K562 (cell line): ENCODE results near the gene TUBD1. TPM values are rescaled to one million over a fixed set of nuclear protein-coding genes. Genes with fewer than 3 reads are reported as not detected.

Experiments
- ATAC-seq: fragments of 200-7000 bp; cut with Tn5 transposase; 3 replicates; pipeline ENCODE4 v1.9.1; 2020; ENCODE audit warnings: moderate library complexity
- BruUV-seq: library from RNA; stranded (reverse); fragments of 400-500 nt; replicated peaks from 2 replicates; lab custom pipeline; 2021; lab: Mats Ljungman, UMichigan
- CTCF ChIA-PET: fragments of 300-600 bp; formaldehyde crosslinking; extraction: SDS; loops from one replicate; lab custom pipeline; 2021; ENCODE audit warnings: low intra/inter-chr PET ratio; lab: Yijun Ruan, JAX
- POLR2A ChIA-PET: fragments of 300-600, 350-650 bp; sonication (Branson Sonifier 250); formaldehyde crosslinking; extraction: SDS; loops from one replicate; lab custom pipeline; 2021; ENCODE audit warnings: antibody characterized with exemption, inconsistent platforms; lab: Yijun Ruan, JAX
- DNase-seq, 4 experiments: peaks; one replicate each; pipeline versions ENCODE4 v3.0.0 to v3.0.0-alpha.2; 2011 to 2018; ENCODE audit warnings: low spot score in 3 of 4, mixed read lengths in 3 of 4; ENCODE audit errors: extremely low read depth in 1 of 4
- FAIRE-seq: peaks from 2 replicates; lab custom pipeline; 2011; peaks lifted over from hg19 to GRCh38; lab: Jason Lieb, UNC
- H2AFZ ChIP-seq: 2 replicates; pipeline ENCODE4 v1.6.0; 2011; ENCODE audit warnings: low read depth, low read length, control low read depth, inconsistent platforms
- H3K27ac ChIP-seq: fragments of 200-600 bp; 3 replicates; pipeline ENCODE4 v1.8.0; 2011; ENCODE audit warnings: low read depth, mild to moderate bottlenecking, control low read depth, inconsistent platforms, low read length, moderate library complexity, mixed read lengths; ENCODE audit errors: extremely low read depth
- H3K27me3 ChIP-seq, 2 experiments: fragments of 300-600 bp in 1 of 2; 2 replicates in 1 of 2; 3 replicates in 1 of 2; pipeline versions ENCODE4 v1.6.0 to v1.8.0; 2011; ENCODE audit warnings: inconsistent platforms in 2 of 2, low read length in 2 of 2, mild to moderate bottlenecking in 1 of 2, mixed read lengths in 1 of 2, moderate library complexity in 1 of 2; ENCODE audit not compliant: control insufficient read depth in 2 of 2, insufficient read depth in 2 of 2
- H3K36me3 ChIP-seq: fragments of 300-600 bp; 3 replicates; pipeline ENCODE4 v1.8.0; 2011; ENCODE audit warnings: mild to moderate bottlenecking, low read length, inconsistent platforms; ENCODE audit not compliant: control insufficient read depth, insufficient read depth
- H3K4me1 ChIP-seq, 2 experiments: fragments of 200-600 bp in 1 of 2; replicated peaks in 1 of 2; 2 replicates in 1 of 2; 3 replicates in 1 of 2; pipeline versions ENCODE4 v1.5.1 to v1.8.0; 2011; ENCODE audit warnings: inconsistent platforms in 2 of 2, low read length in 2 of 2, mild to moderate bottlenecking in 1 of 2, mixed read lengths in 1 of 2, moderate library complexity in 1 of 2; ENCODE audit not compliant: control insufficient read depth in 2 of 2, insufficient read depth in 2 of 2
- H3K4me2 ChIP-seq: 2 replicates; pipeline ENCODE4 v1.6.1; 2011; ENCODE audit warnings: low read length, control low read depth, inconsistent platforms, mixed read lengths; ENCODE audit not compliant: insufficient read depth
- H3K4me3 ChIP-seq: fragments of 200-600 bp; sonication (generic), shearing (Covaris generic); 2 replicates; pipeline ENCODE4 v1.5.1; 2016; ENCODE audit warnings: control low read depth, inconsistent platforms
- H3K79me2 ChIP-seq: fragments of 200-600 bp; 3 replicates; pipeline ENCODE4 v1.8.0; 2011; ENCODE audit warnings: low read length, inconsistent platforms; ENCODE audit not compliant: control insufficient read depth, insufficient read depth
- H3K9ac ChIP-seq, 2 experiments: 2 replicates each; pipeline versions ENCODE4 v1.6.0 to v1.6.1; 2011; ENCODE audit warnings: low read depth in 2 of 2, low read length in 2 of 2, control low read depth in 1 of 2, inconsistent platforms in 1 of 2, mild to moderate bottlenecking in 1 of 2, mixed read lengths in 1 of 2; ENCODE audit not compliant: insufficient read depth in 1 of 2
- H3K9me1 ChIP-seq: one replicate; pipeline ENCODE4 v1.6.0; 2011; ENCODE audit warnings: inconsistent platforms, mild to moderate bottlenecking, low read length, moderate library complexity; ENCODE audit not compliant: control insufficient read depth, insufficient read depth
- H3K9me3 ChIP-seq: replicated peaks from 2 replicates; pipeline ENCODE4 v1.5.1; 2011; ENCODE audit warnings: low read depth, low read length, inconsistent platforms; ENCODE audit not compliant: control insufficient read depth, insufficient read depth
- H4K20me1 ChIP-seq: replicated peaks from 2 replicates; pipeline ENCODE4 v1.6.1; 2011; ENCODE audit warnings: low read length, inconsistent platforms, mixed read lengths; ENCODE audit not compliant: control insufficient read depth, insufficient read depth
- DMBX1 ChIP-seq: fragments of 250-450 bp; sonication (Bioruptor Pico); IDR thresholded peaks from 2 replicates; pipeline ENCODE4 v1.8.0; 2022; ENCODE audit warnings: inconsistent platforms, mild to moderate bottlenecking, moderate library complexity, borderline replicate concordance
- DNMT1 ChIP-seq: fragments of 450-650 bp; IDR thresholded peaks from 2 replicates; pipeline ENCODE4 v1.6.1; 2016; ENCODE audit warnings: antibody characterized with exemption, mild to moderate bottlenecking
- ETV6 ChIP-seq, 3 experiments: fragments of 150-350 bp in 1 of 3; sonication (generic) in 1 of 3; formaldehyde crosslinking in 1 of 3; IDR thresholded peaks; 2 replicates each; pipeline versions ENCODE4 v1.6.1 to v1.8.0; 2014 to 2022; ENCODE audit warnings: borderline replicate concordance in 2 of 3, low read depth in 2 of 3, antibody characterized with exemption in 1 of 3, low read length in 1 of 3, mild to moderate bottlenecking in 1 of 3, missing genetic modification reagents in 1 of 3
- FOXJ3 ChIP-seq: sonication (generic); formaldehyde crosslinking; IDR thresholded peaks from 2 replicates; pipeline ENCODE4 v1.4.0; 2020; ENCODE audit warnings: mild to moderate bottlenecking, missing genetic modification reagents
- FOXK2 ChIP-seq, 2 experiments: fragments of 450-650 bp; IDR thresholded peaks in 1 of 2; conservative IDR thresholded peaks in 1 of 2; 2 replicates each; pipeline ENCODE4 v1.6.1; 2016; ENCODE audit warnings: low read depth in 2 of 2, mild to moderate bottlenecking in 1 of 2
- KHSRP ChIP-seq: fragments of 450-650 bp; IDR thresholded peaks from 2 replicates; pipeline ENCODE4 v1.6.1; 2017
- LARP7 ChIP-seq: fragments of 450-650 bp; IDR thresholded peaks from 2 replicates; pipeline ENCODE4 v1.6.1; 2016
- NFXL1 ChIP-seq: fragments of 450-650 bp; formaldehyde crosslinking; IDR thresholded peaks from 2 replicates; pipeline ENCODE4 v1.4.0; 2021; ENCODE audit warnings: mild to moderate bottlenecking
- OTX1 ChIP-seq: fragments of 450-650 bp; formaldehyde crosslinking; IDR thresholded peaks from 2 replicates; pipeline ENCODE4 v1.4.0; 2022; ENCODE audit warnings: mild to moderate bottlenecking
- POLR2A ChIP-seq: fragments of 450-650 bp; conservative IDR thresholded peaks from 2 replicates; pipeline ENCODE4 v1.6.1; 2016
- RBFOX2 ChIP-seq: fragments of 200-400 bp; formaldehyde crosslinking; IDR thresholded peaks from 2 replicates; pipeline ENCODE4 v1.6.1; 2017; ENCODE audit warnings: low read depth, mild to moderate bottlenecking, low read length, moderate library complexity
- RBM15 ChIP-seq: fragments of 200-400 bp; formaldehyde crosslinking; IDR thresholded peaks from 2 replicates; pipeline ENCODE4 v1.6.1; 2018; ENCODE audit warnings: mild to moderate bottlenecking, low read length, moderate library complexity; ENCODE audit not compliant: insufficient read depth
- TAF15 ChIP-seq: fragments of 200-400 bp; formaldehyde crosslinking; IDR thresholded peaks from 2 replicates; pipeline ENCODE4 v1.6.1; 2017; ENCODE audit warnings: mild to moderate bottlenecking, low read depth, low read length, moderate library complexity
- TBL1XR1 ChIP-seq, 2 experiments: IDR thresholded peaks; 2 replicates each; pipeline ENCODE4 v1.6.1; 2012; ENCODE audit warnings: improper control_type of control experiment in 2 of 2, low read length in 2 of 2, mild to moderate bottlenecking in 1 of 2
- ZBTB17 ChIP-seq: fragments of 450-650 bp; formaldehyde crosslinking; IDR thresholded peaks from 2 replicates; pipeline ENCODE4 v1.4.0; 2020; ENCODE audit warnings: mild to moderate bottlenecking
- WGBS: fragments of 100-300 bp; shearing (Covaris generic); methylation state at CpG from one replicate; pipeline ENCODE4 v1.1.6; 2016; ENCODE audit warnings: low coverage, mixed read lengths; ENCODE audit not compliant: insufficient coverage; ENCODE audit errors: missing lambda C conversion rate; 5-methylcytosine and 5-hydroxymethylcytosine counted together
- in situ Hi-C: fragments of 300-500 bp; cut with MboI; formaldehyde crosslinking; loops from 4 replicates; pipeline ENCODE4 v1.15.0; 2018; ENCODE audit warnings: inconsistent platforms, mixed read lengths
- intact Hi-C: fragments of 100-400 bp; cut with micrococcal nuclease; formaldehyde crosslinking; loops from 2 replicates; pipeline ENCODE4 v1.14.2; 2022
- polyA plus RNA-seq, 8 experiments: library from polyadenylated mRNA; depleted of rRNA in 4 of 8; stranded (reverse) in 5 of 8; unstranded in 3 of 8; fragments of >200 nt; fragmentation: Nextera tagmentation in 2 of 8; fragmentation: Illumina TruSeq in 1 of 8; extraction: Ambion mirVana in 2 of 8; extraction: Trizol in 1 of 8; gene quantifications; 2 replicates each; pipeline versions ENCODE4 v1.2.1 to v1.2.3, GENCODE V29; 2011 to 2014; ENCODE audit warnings: inconsistent platforms in 1 of 8, missing spikeins in 1 of 8
- total RNA-seq, 7 experiments: library from RNA; depleted of rRNA in 6 of 7; stranded (reverse); fragments of >200 nt in 6 of 7; fragmentation: Illumina TruSeq in 2 of 7; extraction: Trizol in 2 of 7; gene quantifications; 2 replicates each; pipeline versions ENCODE4 v1.2.1 to v1.2.3, GENCODE V29; 2011 to 2021; ENCODE audit warnings: low replicate concordance in 1 of 7
- TF ChIP-seq, protein P1 (sequence below), 2 experiments: fragments of 450-650 bp; conservative IDR thresholded peaks; 2 replicates each; pipeline ENCODE4 v1.6.1; 2017; ENCODE audit warnings: mild to moderate bottlenecking in 2 of 2, moderate library complexity in 2 of 2

TUBD1 gene
- total and polyA plus RNA-seq, 9 of the 15 experiments (the other 6 are each of a cell fraction or from before 2014, with no cell fraction given) = 10.8 to 35.3 (median 17.9) TPM

DNA sequence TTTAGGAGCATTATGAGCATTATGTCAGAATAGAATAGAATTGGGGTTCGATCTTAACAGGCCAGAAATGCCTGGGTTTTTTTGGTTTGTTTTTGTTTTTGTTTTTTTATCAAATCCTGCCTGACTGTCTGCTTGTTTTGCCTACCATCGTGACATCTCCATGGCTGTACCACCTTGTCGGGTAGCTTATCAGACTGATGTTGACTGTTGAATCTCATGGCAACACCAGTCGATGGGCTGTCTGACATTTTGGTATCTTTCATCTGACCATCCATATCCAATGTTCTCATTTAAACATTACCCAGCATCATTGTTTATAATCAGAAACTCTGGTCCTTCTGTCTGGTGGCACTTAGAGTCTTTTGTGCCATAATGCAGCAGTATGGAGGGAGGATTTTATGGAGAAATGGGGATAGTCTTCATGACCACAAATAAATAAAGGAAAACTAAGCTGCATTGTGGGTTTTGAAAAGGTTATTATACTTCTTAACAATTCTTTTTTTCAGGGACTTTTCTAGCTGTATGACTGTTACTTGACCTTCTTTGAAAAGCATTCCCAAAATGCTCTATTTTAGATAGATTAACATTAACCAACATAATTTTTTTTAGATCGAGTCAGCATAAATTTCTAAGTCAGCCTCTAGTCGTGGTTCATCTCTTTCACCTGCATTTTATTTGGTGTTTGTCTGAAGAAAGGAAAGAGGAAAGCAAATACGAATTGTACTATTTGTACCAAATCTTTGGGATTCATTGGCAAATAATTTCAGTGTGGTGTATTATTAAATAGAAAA, 51.5 kb downstream of the TUBD1 start (continued):
- TF ChIP-seq ZBTB17 (CRISPR knock-in tag) (peak; percentile 19; the same call in 1 of the 2 replicates), KHSRP (peak; percentile 56), FOXK2 (conservative IDR thresholded peaks at IDR 0.05 in 1 of 2, IDR thresholded peaks at IDR 0.05 in 1 of 2; ENCODE audit: low read depth in 2 of 2) (peak; percentile 59 to 75; a peak in 2 of 4 replicates), DMBX1 (peak; percentile 25; the same call in 1 of the 2 replicates), LARP7 (peak; percentile 89; the same call in 1 of the 2 replicates), DNMT1 (peak; percentile 52; the same call in 1 of the 2 replicates), OTX1 (peak; percentile 90; the same call in 1 of the 2 replicates), NFXL1 (CRISPR knock-in tag) (0 out of 2 replicates have a peak, but pooled peaks have one; percentile 8), TBL1XR1 (IDR thresholded peaks at IDR 0.05; ENCODE audit: low read length in 2 of 2) (peak in 1 of 2 experiments; percentile 48; a peak in 1 of 4 replicates)

DNA sequence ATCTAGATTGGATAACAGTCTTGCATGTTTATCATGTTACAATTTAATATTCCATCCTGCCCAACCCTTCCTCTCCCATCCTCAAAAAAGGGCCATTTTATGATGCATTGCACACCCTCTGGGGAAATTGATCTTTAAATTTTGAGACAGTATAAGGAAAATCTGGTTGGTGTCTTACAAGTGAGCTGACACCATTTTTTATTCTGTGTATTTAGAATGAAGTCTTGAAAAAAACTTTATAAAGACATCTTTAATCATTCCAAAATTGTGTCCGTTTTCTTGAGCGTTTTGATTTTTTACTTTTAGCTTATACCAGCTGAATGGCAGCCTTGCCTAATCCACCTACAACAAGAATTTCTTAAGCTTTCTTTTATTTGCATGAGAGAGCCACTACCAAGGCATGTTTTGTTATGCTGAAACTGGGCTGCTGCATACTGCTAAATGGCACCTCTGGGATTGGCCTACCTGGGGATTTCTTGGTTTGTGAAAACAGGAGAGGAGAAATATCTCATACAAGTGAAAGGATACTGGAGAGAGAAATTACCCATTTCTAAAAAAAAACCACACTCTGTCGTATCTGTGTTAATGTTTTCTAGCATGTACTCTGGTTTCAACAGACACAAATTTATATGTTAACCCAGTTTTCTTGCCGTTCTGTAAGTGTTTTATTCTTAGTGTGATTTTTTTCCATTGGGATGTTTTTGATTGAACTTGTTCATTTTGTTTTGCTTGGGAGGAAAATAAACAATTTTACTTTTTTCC, 52.2 kb downstream of the TUBD1 start:
- DNase-seq (no peak), ATAC-seq (no peak), FAIRE-seq (no peak)
- Histone ChIP-seq H3K27ac (peak overlapping the region; percentile 99), H3K9me3 (no peaks in the 10 kb centered on the region), H3K36me3 (peaks cover 41% of the 10 kb centered on the region), H3K4me3 (peak overlapping the region; percentile 96), H3K9me1 (no peaks in the 10 kb centered on the region), H3K27me3 (no peaks in the 10 kb centered on the region), H3K4me1 (peaks cover 12 to 42% of the 10 kb centered on the region in 2 experiments), H4K20me1 (peaks cover 10% of the 10 kb centered on the region; the same call in 1 of the 2 replicates), H3K4me2 (peak overlapping the region; percentile 97), H3K9ac (peak overlapping the region; percentile 80 to 98), H3K79me2 (peaks cover 55% of the 10 kb centered on the region), H2AFZ (no peak overlapping the region)
- WGBS = 0% methylated on average over 4 of the region's 4 CpGs
- ChIA-PET POLR2A (interaction anchor here (0.6 to 8.2 kb wide), 12 partner anchors 12 to 410 kb away, joined by 3 to 87 read pairs (median 4); no protein-coding TSS in a partner anchor), CTCF (interaction anchor here (1.1 kb wide), 1 partner anchor 86 kb away, joined by 3 read pairs; no protein-coding TSS in a partner anchor)
- BruUV-seq = no TSS peak
- in situ Hi-C loops (no loop called here), intact Hi-C loops (no loop called here)
- peak; percentile 13; the same call in 1 of the 2 replicates for TF ChIP-seq RBFOX2
- TF ChIP-seq TAF15 = no peak
- TF ChIP-seq FOXJ3 (CRISPR knock-in tag) = no peak
- TF ChIP-seq, protein P1, sequence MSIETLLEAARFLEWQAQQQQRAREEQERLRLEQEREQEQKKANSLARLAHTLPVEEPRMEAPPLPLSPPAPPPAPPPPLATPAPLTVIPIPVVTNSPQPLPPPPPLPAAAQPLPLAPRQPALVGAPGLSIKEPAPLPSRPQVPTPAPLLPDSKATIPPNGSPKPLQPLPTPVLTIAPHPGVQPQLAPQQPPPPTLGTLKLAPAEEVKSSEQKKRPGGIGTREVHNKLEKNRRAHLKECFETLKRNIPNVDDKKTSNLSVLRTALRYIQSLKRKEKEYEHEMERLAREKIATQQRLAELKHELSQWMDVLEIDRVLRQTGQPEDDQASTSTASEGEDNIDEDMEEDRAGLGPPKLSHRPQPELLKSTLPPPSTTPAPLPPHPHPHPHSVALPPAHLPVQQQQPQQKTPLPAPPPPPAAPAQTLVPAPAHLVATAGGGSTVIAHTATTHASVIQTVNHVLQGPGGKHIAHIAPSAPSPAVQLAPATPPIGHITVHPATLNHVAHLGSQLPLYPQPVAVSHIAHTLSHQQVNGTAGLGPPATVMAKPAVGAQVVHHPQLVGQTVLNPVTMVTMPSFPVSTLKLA (conservative IDR thresholded peaks at IDR 0.05) = 0 out of 4 replicates have a peak, but pooled peaks of 1 of the 2 experiments have one; percentile 10
- peak; percentile 84; the same call in 1 of the 2 replicates for TF ChIP-seq POLR2A
- TF ChIP-seq ETV6 (IDR thresholded peaks at IDR 0.05; ENCODE audit: borderline replicate concordance in 1 of 2, low read depth in 2 of 2, low read length in 1 of 2) = 0 out of 4 replicates have a peak, but pooled peaks of 1 of the 2 experiments have one; percentile 22
- TF ChIP-seq ETV6 (CRISPR knock-in tag; IDR thresholded peaks at IDR 0.05; ENCODE audit: borderline replicate concordance) = no peak
- no peak for TF ChIP-seq RBM15
